HG03460 (cell line): Measurements from ENCODE around the gene PFDN2.
"Not testable (repeated sequence)": the region's sequence is repeated elsewhere in the genome, so short reads cannot be mapped to it uniquely, and the experiment has no call there.

Experiments
- ATAC-seq: cut with Tn5 transposase; IDR thresholded peaks from one replicate; pipeline ENCODE4 v1.9.1; 2021; ENCODE audit not compliant: unreplicated experiment

Gene PFDN2

GRCh38 chr1:161082996-161083747 lies 34.7 kb downstream of the PFDN2 start:
- ATAC-seq, result no peak

DNA sequence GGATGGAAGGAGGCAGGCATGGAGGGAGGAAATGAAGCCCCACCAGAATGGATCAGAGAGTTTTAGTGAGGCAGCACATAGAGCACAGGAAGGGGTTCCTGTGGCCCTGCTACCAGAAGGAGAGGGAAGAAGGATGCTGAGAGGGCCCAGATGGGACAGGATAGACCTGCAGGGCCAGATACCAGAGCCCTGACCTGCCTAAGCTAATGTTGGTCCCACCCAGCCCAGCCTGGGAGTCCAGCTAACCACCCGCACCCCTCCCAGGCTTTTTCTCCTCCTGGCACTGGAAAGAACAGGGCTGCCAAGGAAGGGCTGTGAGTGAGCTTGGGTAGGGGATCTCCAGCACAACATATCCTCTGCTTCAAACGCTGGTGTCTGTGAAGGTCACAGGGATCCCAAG lies 35.4 kb downstream of the PFDN2 start:
- no peak for ATAC-seq

GRCh38 chr1:161081519-161081918 lies 36.3 kb downstream of the PFDN2 start:
- no peak for ATAC-seq

- no peak for ATAC-seq
Observed at GRCh38 chr1:161080441-161081405, 37.1 kb downstream of the PFDN2 start.

DNA sequence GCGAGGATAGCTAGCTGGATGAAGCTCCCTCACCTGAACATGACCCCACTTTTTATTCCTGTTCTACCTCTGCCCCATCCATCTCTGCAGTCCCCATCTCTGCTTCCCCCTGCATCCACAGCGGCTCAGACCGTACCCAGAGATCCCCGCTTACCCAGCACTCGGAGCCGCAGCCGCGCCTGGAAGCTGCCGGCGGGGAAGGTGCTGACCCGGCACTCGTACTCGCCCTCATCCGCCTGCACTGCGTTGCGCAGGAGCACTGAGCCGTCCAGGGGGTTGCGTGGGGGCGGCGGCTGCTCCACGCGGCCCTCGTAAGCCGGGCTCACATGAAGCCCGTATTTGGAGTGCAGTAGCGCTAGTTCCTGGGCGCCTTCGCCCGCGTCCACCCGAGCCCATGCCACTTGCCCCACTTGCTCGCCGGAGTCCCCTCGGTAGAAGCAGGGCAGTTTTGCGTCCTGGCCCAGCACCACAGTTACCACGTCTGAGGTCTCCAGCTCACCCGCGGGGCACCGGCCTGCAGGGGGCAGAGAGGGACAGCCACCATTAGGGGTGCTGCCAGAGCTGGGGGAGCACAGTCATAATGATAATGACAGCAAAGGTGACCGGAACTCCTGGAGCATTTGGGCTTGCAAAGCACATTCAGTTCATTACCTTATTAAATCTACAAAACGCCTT lies 38.3 kb downstream of the PFDN2 start:
- ATAC-seq, result no peak

- ATAC-seq, result no peak
Observed at GRCh38 chr1:161077426-161077825, 40.4 kb downstream of the PFDN2 start.

GRCh38 chr1:161076410-161076809 lies 41.4 kb downstream of the PFDN2 start:
- no peak for ATAC-seq

GRCh38 chr1:161074676-161075368 lies 43.0 kb downstream of the PFDN2 start:
- ATAC-seq, result no peak

DNA sequence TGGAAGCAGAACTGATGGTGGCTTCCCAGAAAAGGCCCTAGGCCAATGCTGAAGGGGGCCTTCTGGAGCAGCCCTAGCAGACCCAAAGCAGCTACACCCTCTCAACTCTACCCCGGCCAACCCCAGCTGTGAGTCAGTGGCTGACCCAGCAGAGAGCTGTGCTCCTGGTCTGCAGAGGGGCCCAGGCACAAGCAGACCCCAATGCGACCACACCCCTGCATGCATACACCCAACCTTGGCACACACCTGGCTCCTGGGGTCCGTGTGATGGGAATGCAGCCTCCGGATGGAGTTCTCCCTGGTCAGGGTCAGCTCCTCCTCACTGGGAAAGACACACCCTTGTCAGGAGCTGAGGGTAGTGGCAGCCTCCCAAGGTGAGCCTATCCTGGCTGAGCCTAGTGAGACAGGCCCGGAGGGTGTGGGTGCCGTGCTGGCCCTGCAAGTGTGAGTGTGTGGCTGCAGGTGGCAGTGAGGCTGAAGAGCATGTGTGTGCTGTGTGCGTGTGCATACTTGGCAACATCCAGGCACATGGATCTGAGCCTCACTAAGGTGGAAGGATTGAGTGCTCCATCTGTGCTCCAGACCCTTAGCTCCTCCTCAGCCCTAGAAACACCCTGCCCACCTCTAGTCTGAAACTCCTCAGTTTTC lies 44.2 kb downstream of the PFDN2 start:
- ATAC-seq, result no peak

DNA sequence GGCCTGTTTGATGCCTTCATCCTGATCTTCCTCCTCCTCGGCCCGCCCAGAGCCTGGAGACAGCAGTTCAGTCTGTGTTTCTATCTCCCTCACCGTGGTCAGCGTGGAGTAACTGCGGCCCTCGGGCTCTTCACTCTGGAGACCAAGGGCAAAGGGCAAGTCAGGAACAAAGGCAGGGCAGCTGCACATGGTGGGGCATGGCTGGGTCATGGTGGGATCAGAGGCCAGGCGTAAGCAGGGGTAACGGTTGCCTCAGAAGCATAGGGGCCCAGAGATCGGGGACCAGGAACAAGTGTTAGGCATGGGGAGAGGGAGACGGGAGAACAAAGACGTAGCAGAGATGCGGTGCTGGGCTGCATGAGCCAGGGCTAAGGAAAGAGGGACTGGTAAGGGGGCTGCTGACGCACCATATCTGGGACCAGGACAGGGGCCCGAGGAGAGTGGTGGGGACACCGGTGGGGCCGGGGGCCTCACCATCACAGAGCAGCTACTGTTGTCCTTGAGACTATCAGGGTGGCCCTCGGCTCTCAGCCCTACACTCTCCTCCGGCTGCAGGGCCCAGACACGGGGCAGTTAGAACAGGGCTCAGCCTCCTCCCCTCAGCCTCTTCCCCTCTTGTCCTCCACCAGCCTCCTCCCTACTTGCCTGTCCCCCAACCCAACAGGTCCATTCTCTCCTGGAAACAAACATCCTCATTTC lies 44.9 kb downstream of the PFDN2 start:
- ATAC-seq, result no peak

- no peak for ATAC-seq
Observed at GRCh38 chr1:161071886-161072371, 45.9 kb downstream of the PFDN2 start.

GRCh38 chr1:161070761-161071160 lies 47.1 kb downstream of the PFDN2 start:
- ATAC-seq, result no peak

GRCh38 chr1:161069731-161070270 lies 48.0 kb downstream of the PFDN2 start, which contains the start of gene ARHGAP30:
TSS of gene ARHGAP30 (minus strand) at chr1:161069891. CDS start at chr1:161069624, 267 bp downstream.
- ATAC-seq, result peak; percentile 76

GRCh38 chr1:161069241-161069640 lies 48.6 kb downstream of the PFDN2 start:
- ATAC-seq, result peak; percentile 0

- peak; percentile 53 for ATAC-seq
Observed at GRCh38 chr1:161068306-161069234, 49.3 kb downstream of the PFDN2 start.

- ATAC-seq, result no peak
Observed at GRCh38 chr1:161066694-161067093, 51.1 kb downstream of the PFDN2 start.

DNA sequence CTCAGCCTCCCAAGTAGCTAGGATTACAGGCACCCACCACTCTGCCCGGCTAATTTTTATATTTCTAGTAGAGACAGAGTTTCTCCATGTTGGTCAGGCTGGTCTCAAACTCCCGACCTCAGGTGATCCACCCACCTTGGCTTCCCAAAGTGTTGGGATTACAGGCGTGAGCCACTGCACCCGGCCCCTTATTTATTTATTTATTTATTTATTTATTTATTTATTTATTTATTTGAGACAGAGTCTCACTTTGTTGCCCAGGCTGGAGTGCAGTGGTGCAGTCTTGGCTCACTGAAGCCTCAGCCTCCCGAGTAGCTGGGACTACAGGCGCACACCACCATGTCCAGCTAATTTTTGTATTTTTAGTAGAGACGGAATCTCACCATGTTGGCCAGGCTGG lies 52.2 kb downstream of the PFDN2 start:
- ATAC-seq, result not testable (repeated sequence)

GRCh38 chr1:161063936-161064335 lies 53.9 kb downstream of the PFDN2 start:
- ATAC-seq, result not testable (repeated sequence)
